Muscle of arm (tissue), 14 donors: ENCODE measurements around the gene KRTAP10-8. TPM values are rescaled to one million over a fixed set of nuclear protein-coding genes. Genes with fewer than 3 reads are reported as not detected.
"Not testable (repeated sequence)": the region's sequence is repeated elsewhere in the genome, so short reads cannot be mapped to it uniquely, and the experiment has no call there.

Source experiments
- DNase-seq: peaks from one replicate; pipeline ENCODE4 v3.0.0-alpha.2; 2013
- long read RNA-seq, 11 donors: transcript quantifications; one replicate each; lab custom pipeline, GENCODE V29; 2026
- polyA plus RNA-seq, 12 donors: library from polyadenylated mRNA; unstranded; fragments of 120-200 nt; gene quantifications; one replicate each; pipeline ENCODE4 v1.2.1, GENCODE V29; 2013; ENCODE audit not compliant: insufficient read length in 12 of 12

The KRTAP10-8 gene
- under 1 TPM in 1 of 12 donors, not detected in 11; 0.25 TPM for polyA plus RNA-seq
- long read RNA-seq, donor 1: 0 reads
- long read RNA-seq, donor 2: 0 reads
- long read RNA-seq, donor 3: 0 reads
- long read RNA-seq, donor 4: 0 reads
- long read RNA-seq, donor 5: 0 reads
- long read RNA-seq, donor 6: 0 reads
- long read RNA-seq, donor 7: 0 reads
- long read RNA-seq, donor 8: 0 reads
- long read RNA-seq, donor 9: 0 reads
- long read RNA-seq, donor 10: 0 reads
- long read RNA-seq, donor 11: 0 reads

DNA sequence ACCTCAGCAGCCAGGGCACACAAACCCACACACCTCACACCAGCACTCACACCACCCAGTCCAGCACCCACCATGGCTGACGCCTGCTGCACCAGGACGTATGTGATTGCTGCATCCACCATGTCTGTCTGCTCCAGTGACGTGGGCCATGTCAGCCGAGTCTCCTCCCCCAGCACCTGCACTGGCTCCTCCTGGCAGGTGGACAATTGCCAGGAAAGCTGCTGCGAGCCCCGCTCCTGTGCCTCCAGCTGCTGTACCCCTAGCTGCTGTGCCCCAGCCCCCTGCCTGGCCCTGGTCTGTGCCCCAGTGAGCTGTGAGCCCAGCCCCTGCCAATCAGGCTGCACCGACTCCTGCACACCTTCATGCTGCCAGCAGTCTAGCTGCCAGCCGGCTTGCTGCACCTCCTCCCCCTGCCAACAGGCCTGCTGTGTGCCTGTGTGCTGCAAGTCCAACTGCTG lies at the start of gene KRTAP10-8:
Gene KRTAP10-8 (plus strand): TSS at position 51 of the 458 bp plus-strand sequence. CDS start 22 bp downstream, at position 73.
- DNase-seq: no peak

- DNase-seq: no peak
Observed at GRCh38 chr21:44564099-44564498, 47.8 kb upstream of the KRTAP10-8 start.

GRCh38 chr21:44564886-44565598 lies 46.8 kb upstream of the KRTAP10-8 start:
- no peak for DNase-seq

DNA sequence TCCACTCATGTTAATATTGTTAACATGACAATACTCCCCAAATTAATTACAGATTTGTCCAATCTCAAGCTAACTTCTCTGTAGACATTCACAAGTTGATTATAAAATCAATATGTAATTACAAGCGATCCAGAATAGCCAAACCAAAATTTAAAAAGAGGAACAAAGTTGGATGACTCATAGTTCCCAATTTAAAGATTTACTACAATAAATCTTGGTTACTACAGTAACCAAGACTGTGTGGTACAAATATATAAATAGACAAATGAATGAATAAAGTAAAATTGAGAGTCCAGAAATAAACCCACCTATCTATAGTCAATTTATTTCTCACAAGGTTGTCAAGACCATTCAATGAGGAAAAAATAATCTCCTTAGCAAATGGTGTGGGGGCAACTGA lies 45.5 kb upstream of the KRTAP10-8 start:
- no peak for DNase-seq

GRCh38 chr21:44567481-44568171 lies 44.3 kb upstream of the KRTAP10-8 start:
- no peak for DNase-seq

DNA sequence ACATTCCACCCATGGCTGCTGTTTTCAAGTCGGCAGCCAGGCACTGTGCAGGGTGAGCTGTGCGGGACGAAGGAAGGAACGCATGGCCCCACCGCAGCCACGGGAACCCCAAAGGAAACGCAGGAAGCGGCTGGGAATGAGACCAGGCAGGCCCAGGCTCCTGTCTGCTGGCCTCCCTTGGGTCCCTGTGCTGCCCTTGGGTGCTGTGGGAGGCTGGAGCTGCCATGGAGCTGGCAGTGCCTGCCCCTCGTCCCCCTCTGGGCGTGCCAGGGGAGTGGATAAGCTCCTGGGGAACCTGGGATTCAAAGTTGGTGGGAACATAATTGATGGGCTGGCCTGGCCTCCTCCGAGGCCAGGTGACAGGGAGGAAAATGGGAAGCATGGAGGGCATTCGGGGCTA lies 43.6 kb upstream of the KRTAP10-8 start:
- no peak for DNase-seq

GRCh38 chr21:44568667-44569556 lies 43.0 kb upstream of the KRTAP10-8 start:
- DNase-seq: no peak

DNA sequence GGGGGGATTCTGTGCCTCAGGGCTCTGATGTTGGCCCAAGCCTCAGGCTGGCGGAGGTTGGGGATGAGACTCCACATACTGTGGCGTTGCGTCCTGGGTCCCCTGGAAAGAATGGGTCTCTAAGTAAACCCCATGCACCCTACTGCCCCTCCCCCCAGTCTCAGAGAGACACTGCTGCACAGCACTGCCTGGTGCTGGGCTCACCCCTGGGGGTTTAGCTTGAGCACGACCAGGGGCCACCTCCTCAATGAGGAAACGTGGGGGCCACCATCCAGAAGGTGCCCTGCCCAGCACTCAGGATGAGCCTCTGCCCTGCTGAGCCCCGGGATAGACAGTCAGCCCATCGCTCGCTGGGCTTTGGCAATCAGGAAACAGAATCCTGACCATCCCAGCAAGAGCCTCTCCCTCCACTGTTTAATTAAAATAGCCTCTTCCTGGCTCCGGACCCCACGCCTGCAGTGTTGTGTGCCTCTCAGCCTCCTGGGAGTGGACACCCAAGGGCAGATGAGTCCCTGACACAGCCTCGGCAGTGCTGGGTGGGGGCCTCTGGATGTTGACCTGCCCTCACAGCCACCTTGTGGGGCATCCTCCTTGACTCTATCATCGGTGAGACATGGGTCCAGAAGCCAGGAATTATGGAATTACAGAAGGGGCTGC lies 41.9 kb upstream of the KRTAP10-8 start:
- no peak for DNase-seq

DNA sequence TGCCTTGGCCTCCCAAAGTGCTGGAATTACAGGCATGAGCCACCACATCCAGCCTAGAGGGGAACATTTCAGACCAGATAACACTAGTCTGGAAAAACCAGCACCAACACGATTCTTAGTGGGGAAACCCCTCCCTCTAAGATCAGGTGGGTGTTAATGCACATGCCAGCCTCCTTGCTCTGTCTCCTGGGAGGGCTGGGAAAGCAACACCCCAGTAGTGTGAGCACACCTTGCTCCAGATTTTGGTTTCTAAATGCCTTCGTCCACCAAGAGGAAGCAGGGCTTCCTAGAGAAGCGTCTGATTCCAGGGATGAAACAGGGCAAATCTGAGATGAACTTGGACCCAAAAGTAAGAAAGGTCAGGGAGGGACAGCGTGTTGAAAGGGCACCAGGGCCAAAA lies 40.6 kb upstream of the KRTAP10-8 start:
- no peak for DNase-seq

DNA sequence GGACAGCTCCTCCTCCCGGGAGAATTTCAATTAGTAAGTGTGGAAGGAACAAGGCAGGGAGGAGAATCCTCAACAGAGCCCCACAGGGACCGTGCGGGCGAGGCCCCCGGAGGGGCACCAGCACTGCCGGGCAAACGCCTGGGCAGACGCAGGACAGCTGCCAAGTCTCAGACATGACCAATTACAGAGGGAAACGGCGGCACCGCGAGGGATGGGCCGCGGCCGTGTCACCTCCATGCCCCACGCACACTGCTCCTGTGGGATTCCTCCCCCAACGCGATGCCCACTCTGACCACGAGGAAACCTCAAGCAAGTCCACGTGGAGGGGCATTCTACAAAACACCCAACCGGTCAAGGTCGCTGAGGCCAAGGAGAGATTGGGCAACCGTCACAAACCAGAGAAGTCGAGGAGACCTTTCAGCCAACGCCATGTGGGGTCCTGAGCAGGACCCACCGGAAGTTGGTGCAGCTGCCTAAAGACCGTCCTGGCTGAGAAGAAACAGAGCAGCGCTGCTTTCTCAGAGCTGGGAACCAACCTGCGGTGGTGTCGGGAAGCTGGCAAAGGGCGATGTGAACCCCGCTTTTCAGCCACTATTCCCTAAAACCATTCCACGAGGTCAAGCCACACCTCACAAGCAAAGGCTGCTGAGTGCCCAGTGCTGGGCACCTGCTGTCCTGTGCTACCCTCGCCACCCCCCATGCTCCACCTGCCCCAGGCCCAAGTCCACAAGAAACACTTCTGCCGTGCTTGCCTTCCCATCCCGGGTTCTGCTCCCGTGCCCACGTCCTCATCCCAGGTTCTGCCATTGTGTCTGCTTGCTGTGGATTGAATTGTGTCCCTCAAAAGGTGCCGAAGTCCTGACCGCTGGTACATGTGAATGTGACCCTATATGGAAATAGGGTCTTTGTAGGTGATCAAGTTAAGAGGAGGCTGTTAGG lies 39.8 kb upstream of the KRTAP10-8 start:
- DNase-seq: no peak

- DNase-seq: no peak
Observed at GRCh38 chr21:44572959-44573583, 38.8 kb upstream of the KRTAP10-8 start.

GRCh38 chr21:44573630-44574456 lies 38.0 kb upstream of the KRTAP10-8 start, which contains the start of gene KRTAP10-4:
Gene KRTAP10-4 (plus strand): TSS chr21:44573729. CDS start chr21:44573759, 30 bp downstream.
- DNase-seq: not testable (repeated sequence)

DNA sequence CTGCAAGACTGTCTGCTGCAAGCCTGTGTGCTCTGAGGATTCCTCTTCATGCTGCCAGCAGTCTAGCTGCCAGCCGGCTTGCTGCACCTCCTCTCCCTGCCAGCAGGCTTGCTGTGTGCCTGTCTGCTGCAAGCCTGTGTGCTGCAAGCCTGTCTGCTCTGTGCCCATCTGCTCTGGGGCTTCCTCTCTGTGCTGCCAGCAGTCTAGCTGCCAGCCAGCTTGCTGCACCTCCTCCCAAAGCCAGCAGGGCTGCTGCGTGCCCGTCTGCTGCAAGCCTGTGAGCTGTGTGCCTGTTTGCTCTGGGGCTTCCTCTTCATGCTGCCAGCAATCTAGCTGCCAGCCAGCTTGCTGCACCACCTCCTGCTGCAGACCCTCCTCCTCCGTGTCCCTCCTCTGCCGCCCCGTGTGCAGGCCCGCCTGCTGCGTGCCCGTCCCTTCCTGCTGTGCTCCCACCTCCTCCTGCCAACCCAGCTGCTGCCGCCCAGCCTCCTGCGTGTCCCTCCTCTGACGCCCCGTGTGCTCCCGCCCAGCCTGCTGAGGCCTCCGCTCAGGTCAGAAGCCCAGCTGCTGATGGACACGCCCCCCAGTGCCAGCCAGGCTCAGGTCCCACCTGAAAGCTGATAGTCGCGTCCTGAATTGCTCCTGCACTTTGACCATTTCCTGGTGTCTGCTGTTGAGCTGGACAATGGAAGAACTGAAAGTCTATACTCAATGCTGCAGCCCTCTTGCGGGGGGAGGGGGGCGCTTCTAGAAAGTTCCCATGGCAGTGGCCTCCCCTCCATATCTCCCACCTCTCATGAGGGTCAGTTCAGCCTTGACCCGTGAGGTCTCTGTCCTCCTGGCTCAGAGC lies 37.2 kb upstream of the KRTAP10-8 start:
- no peak for DNase-seq

DNA sequence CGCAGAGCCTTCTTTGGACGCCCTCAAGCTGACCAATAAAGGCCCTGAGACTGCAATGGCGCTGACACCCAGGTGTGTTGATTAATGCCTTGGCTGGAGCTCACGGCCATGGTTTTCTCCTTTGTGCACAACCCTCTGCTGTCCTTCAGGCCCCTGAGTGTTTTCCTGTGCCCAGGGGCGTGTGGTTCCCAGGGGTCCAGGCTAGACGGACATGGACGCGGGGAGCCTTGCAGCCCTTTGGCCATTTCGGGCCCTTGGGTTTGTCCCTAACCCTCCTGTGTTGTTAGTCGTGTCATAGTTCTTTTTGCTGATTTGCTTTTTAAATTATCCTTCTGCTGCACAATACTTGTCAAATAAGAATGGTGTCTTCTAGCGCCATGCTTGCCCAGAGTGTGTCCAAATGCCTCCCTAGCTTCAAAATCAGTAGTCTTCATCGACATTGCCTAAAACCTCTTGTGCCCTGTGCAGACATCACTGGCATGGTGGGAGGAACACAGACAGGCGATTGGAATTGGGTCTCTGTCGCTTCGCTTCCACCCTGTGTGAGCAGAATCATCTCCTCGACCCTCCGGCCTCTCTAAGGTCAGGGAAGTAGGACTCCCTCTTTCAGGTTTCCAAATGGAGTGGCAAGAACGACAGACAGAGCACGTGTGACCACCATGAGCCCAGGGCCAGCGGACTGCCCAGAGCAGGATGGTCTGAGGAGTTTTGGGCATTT lies 36.4 kb upstream of the KRTAP10-8 start:
- no peak for DNase-seq

GRCh38 chr21:44576025-44576420 lies 35.9 kb upstream of the KRTAP10-8 start:
- DNase-seq: no peak

GRCh38 chr21:44578371-44579055 lies 33.4 kb upstream of the KRTAP10-8 start:
- DNase-seq: no peak
